Astrocyte (in vitro differentiated cells and primary cell): ENCODE measurements around the gene EMX2. TPM values are rescaled to one million over a fixed set of nuclear protein-coding genes. Genes with fewer than 3 reads are reported as not detected.

Experiments used
- DNase-seq: peaks from one replicate; pipeline ENCODE4 v3.0.0-alpha.2; 2010; ENCODE audit warnings: low read depth
- FAIRE-seq: peaks from 2 replicates; lab custom pipeline; 2011; peaks lifted over from hg19 to GRCh38; lab: Jason Lieb, UNC
- H2AFZ ChIP-seq: 2 replicates; pipeline ENCODE4 v1.6.0; 2012; ENCODE audit warnings: low read depth, low read length, inconsistent platforms
- H3K27ac ChIP-seq: 2 replicates; pipeline ENCODE4 v1.5.1; 2011; ENCODE audit warnings: low read depth, low read length, inconsistent platforms
- H3K27me3 ChIP-seq: 2 replicates; pipeline ENCODE4 v1.6.0; 2011; ENCODE audit warnings: low read length, inconsistent platforms; ENCODE audit not compliant: insufficient read depth
- H3K36me3 ChIP-seq: 2 replicates; pipeline ENCODE4 v1.5.1; 2011; ENCODE audit warnings: low read length, inconsistent platforms; ENCODE audit not compliant: insufficient read depth
- H3K4me1 ChIP-seq: 2 replicates; pipeline ENCODE4 v1.5.1; 2011; ENCODE audit warnings: low read length, inconsistent platforms; ENCODE audit not compliant: insufficient read depth
- H3K4me2 ChIP-seq: 2 replicates; pipeline ENCODE4 v1.6.0; 2012; ENCODE audit warnings: low read length, inconsistent platforms
- H3K4me3 ChIP-seq: 2 replicates; pipeline ENCODE4 v1.5.1; 2011; ENCODE audit warnings: low read depth, mild to moderate bottlenecking, low read length, inconsistent platforms; ENCODE audit not compliant: insufficient read depth
- H3K79me2 ChIP-seq: 2 replicates; pipeline ENCODE4 v1.6.0; 2012; ENCODE audit warnings: mild to moderate bottlenecking, low read length, inconsistent platforms; ENCODE audit not compliant: insufficient read depth
- H3K9ac ChIP-seq: 2 replicates; pipeline ENCODE4 v1.6.0; 2012; ENCODE audit warnings: mild to moderate bottlenecking, low read length, inconsistent platforms
- H3K9me3 ChIP-seq: 2 replicates; pipeline ENCODE4 v1.5.1; 2012; ENCODE audit warnings: low read depth, mild to moderate bottlenecking, low read length, inconsistent platforms; ENCODE audit not compliant: insufficient read depth
- H4K20me1 ChIP-seq: 2 replicates; pipeline ENCODE4 v1.6.0; 2012; ENCODE audit warnings: low read length, inconsistent platforms; ENCODE audit not compliant: insufficient read depth
- H3K27ac Mint-ChIP-seq: one replicate; pipeline ENCODE4 v1.8.0; 2021; ENCODE audit warnings: mild to moderate bottlenecking, mixed read lengths; ENCODE audit not compliant: unreplicated experiment
- H3K27me3 Mint-ChIP-seq: one replicate; pipeline ENCODE4 v1.8.0; 2021; ENCODE audit warnings: low read depth, mixed read lengths; ENCODE audit not compliant: unreplicated experiment
- H3K36me3 Mint-ChIP-seq: one replicate; pipeline ENCODE4 v1.8.0; 2021; ENCODE audit warnings: low read depth, mixed read lengths; ENCODE audit not compliant: unreplicated experiment
- H3K4me1 Mint-ChIP-seq: one replicate; pipeline ENCODE4 v1.8.0; 2021; ENCODE audit warnings: low read depth, mixed read lengths; ENCODE audit not compliant: unreplicated experiment
- H3K4me3 Mint-ChIP-seq: one replicate; pipeline ENCODE4 v1.8.0; 2021; ENCODE audit warnings: mild to moderate bottlenecking, moderate library complexity, mixed read lengths; ENCODE audit not compliant: unreplicated experiment
- H3K9me3 Mint-ChIP-seq: one replicate; pipeline ENCODE4 v1.8.0; 2021; ENCODE audit warnings: mild to moderate bottlenecking, mixed read lengths; ENCODE audit not compliant: unreplicated experiment
- EZH2 ChIP-seq: IDR thresholded peaks from 2 replicates; pipeline ENCODE4 v1.6.1; 2012; ENCODE audit warnings: mild to moderate bottlenecking, low read length, inconsistent platforms; ENCODE audit not compliant: insufficient read depth
- total RNA-seq: library from RNA; stranded (reverse); gene quantifications from 2 replicates; pipeline ENCODE4 v1.2.1, GENCODE V29; 2021
- TF ChIP-seq, protein P1 (sequence below): IDR thresholded peaks from 2 replicates; pipeline ENCODE4 v1.5.1; 2011; ENCODE audit warnings: low read depth, mild to moderate bottlenecking, inconsistent platforms, low read length, moderate library complexity; ENCODE audit not compliant: insufficient read depth

The EMX2 gene
- total RNA-seq, 1 donor from 2014 or later: not detected

DNA sequence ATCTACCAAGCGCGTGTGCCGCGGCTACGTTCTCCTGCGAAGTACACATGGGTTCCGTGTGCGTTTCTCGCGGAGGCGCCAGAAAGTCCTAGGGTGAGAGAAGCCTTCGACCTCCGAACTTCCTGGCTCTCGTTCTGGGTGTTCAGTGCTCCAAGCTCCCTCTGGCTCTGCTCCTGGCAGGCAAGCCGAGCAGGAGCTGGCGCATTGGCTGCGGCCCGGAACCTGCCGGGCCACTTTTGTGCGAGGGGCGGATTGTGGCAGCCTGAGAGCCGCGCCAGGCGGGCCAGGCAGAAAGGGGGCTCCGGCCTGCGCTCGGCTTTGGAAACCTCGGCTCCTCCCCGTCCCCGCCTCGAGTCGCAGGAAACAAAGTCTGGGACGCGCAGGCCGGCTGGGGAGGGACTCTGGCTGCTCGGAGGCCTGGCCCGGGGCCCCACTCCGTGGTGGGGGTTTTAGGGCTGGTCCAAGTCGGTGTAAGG, 9.6 kb downstream of the EMX2 start:
- H3K27ac ChIP-seq: no peak overlapping the region
- TF ChIP-seq, protein P1, sequence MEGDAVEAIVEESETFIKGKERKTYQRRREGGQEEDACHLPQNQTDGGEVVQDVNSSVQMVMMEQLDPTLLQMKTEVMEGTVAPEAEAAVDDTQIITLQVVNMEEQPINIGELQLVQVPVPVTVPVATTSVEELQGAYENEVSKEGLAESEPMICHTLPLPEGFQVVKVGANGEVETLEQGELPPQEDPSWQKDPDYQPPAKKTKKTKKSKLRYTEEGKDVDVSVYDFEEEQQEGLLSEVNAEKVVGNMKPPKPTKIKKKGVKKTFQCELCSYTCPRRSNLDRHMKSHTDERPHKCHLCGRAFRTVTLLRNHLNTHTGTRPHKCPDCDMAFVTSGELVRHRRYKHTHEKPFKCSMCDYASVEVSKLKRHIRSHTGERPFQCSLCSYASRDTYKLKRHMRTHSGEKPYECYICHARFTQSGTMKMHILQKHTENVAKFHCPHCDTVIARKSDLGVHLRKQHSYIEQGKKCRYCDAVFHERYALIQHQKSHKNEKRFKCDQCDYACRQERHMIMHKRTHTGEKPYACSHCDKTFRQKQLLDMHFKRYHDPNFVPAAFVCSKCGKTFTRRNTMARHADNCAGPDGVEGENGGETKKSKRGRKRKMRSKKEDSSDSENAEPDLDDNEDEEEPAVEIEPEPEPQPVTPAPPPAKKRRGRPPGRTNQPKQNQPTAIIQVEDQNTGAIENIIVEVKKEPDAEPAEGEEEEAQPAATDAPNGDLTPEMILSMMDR: no peak
- peak; percentile 2 for TF ChIP-seq EZH2
- H3K9me3 ChIP-seq: no peaks in the 10 kb centered on the region
- H3K4me1 ChIP-seq: peaks cover 5% of the 10 kb centered on the region
- Mint-ChIP-seq H3K27ac (peak overlapping the region; percentile 47), H3K27me3 (peaks cover 95% of the 10 kb centered on the region), H3K4me1 (no peaks in the 10 kb centered on the region), H3K36me3 (no peaks in the 10 kb centered on the region), H3K9me3 (peaks cover 12% of the 10 kb centered on the region), H3K4me3 (peak overlapping the region; percentile 43)
- DNase-seq (no peak), FAIRE-seq (no peak)
- H3K79me2 ChIP-seq: peaks cover 28% of the 10 kb centered on the region
- no peak overlapping the region for H3K9ac ChIP-seq
- H3K36me3 ChIP-seq: no peaks in the 10 kb centered on the region
- peak overlapping the region; percentile 59 for H3K4me2 ChIP-seq
- peaks cover 68% of the 10 kb centered on the region for H3K27me3 ChIP-seq
- no peak overlapping the region for H3K4me3 ChIP-seq
- no peaks in the 10 kb centered on the region for H4K20me1 ChIP-seq
- H2AFZ ChIP-seq: no peak overlapping the region

DNA sequence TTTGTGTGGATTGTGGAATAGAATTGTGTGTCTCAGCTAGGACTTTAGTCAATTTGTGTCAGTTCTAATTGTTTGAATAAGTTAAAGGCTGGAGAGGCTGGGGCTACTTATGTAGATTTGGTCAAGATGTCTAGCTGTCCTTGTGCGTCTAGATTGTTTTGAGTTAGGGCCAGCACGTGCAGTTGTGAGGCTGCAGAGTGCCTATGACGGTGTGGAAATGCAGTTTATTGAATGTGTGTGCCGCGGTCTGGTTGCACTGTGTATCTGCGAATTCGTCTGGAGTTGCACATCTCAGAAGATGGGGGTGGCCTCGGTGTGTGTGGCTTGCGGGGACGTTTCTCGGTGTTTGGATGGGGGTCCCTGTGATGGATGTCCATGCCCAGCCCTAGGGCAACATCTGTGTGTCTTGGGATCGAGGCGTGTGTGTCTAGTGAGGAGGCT, 10.2 kb downstream of the EMX2 start:
- Mint-ChIP-seq H3K4me1 (no peaks in the 10 kb centered on the region), H3K36me3 (no peaks in the 10 kb centered on the region), H3K9me3 (peaks cover 12% of the 10 kb centered on the region), H3K27ac (peak overlapping the region; percentile 31), H3K27me3 (peaks cover 90% of the 10 kb centered on the region), H3K4me3 (peak overlapping the region; percentile 43)
- H3K27me3 ChIP-seq: peaks cover 63% of the 10 kb centered on the region
- peak; percentile 45 for TF ChIP-seq EZH2
- TF ChIP-seq, protein P1: no peak
- H3K4me2 ChIP-seq: peak overlapping the region; percentile 59
- no peak overlapping the region for H3K27ac ChIP-seq
- peaks cover 5% of the 10 kb centered on the region for H3K4me1 ChIP-seq
- H3K9ac ChIP-seq: no peak overlapping the region
- no peaks in the 10 kb centered on the region for H4K20me1 ChIP-seq
- FAIRE-seq (no peak), DNase-seq (no peak)
- no peaks in the 10 kb centered on the region for H3K36me3 ChIP-seq
- H2AFZ ChIP-seq: no peak overlapping the region
- H3K4me3 ChIP-seq: no peak overlapping the region
- no peaks in the 10 kb centered on the region for H3K9me3 ChIP-seq
- peaks cover 23% of the 10 kb centered on the region for H3K79me2 ChIP-seq

DNA sequence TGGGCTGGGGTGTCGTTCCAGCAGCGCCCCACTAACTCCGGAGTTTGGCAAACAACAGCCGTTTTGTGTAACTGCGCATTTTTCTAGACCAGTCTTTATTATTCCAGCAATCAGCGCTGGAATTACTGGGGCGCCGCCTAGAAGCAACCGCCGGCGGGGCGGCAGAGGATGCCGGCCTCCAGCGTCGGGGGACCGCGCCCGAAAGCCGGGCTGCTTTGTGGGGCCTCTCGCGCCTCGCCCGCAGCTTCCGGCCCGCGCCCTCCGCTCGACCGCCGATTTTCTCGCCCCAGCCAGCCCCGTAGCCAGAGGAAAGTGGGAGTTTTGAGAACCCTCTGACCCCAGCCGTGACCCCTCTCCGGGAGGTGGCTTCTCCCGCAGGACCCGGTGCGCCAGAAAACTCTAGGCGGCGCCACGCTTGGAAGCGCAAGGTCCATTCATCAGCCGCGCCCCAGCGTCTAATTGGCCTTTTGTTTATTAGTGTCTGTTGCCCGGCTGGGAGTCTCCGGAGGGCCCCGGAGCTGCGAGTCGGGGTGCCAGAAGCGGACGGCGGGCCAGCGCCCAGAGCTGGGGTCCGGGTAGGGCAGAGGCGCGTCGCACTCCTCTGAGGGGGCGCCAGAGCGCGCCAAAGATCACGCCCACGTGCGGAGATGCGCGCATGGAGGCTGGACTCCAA, 10.7 kb downstream of the EMX2 start:
- FAIRE-seq: no peak
- no peak for TF ChIP-seq EZH2
- TF ChIP-seq, protein P1: no peak
- Histone ChIP-seq H3K36me3 (no peaks in the 10 kb centered on the region), H3K27ac (no peak overlapping the region), H3K9ac (no peak overlapping the region), H3K4me2 (peak overlapping the region; percentile 59), H3K9me3 (no peaks in the 10 kb centered on the region), H3K27me3 (peaks cover 57% of the 10 kb centered on the region), H2AFZ (no peak overlapping the region), H3K4me3 (no peak overlapping the region), H3K4me1 (peaks cover 5% of the 10 kb centered on the region), H4K20me1 (no peaks in the 10 kb centered on the region), H3K79me2 (peaks cover 17% of the 10 kb centered on the region)
- Mint-ChIP-seq H3K4me3 (no peak overlapping the region), H3K27ac (peak overlapping the region; percentile 31), H3K36me3 (no peaks in the 10 kb centered on the region), H3K27me3 (peaks cover 86% of the 10 kb centered on the region), H3K4me1 (no peaks in the 10 kb centered on the region), H3K9me3 (peaks cover 8% of the 10 kb centered on the region)
- no peak for DNase-seq
